H1 (cell line): Measurements from ENCODE around the gene P2RX5. TPM values are rescaled to one million over a fixed set of nuclear protein-coding genes. Genes with fewer than 3 reads are reported as not detected.

Experiments used
- CTCF ChIA-PET: fragments of 300-600 bp; sonication (Branson Sonifier 250); formaldehyde crosslinking; loops from one replicate; lab custom pipeline; 2021; ENCODE audit not compliant: partially characterized antibody; lab: Charles Lee
- POLR2A ChIA-PET: fragments of 300-600 bp; sonication (Branson Sonifier 250); formaldehyde crosslinking; loops from one replicate; lab custom pipeline; 2021; ENCODE audit warnings: inconsistent platforms; ENCODE audit not compliant: partially characterized antibody; lab: Charles Lee
- DNase-seq, 2 experiments: peaks; one replicate each; pipeline versions ENCODE4 v3.0.0 to v3.0.0-alpha.2; 2010 to 2022; ENCODE audit warnings: low spot score in 2 of 2, low read depth in 1 of 2, mixed read lengths in 1 of 2
- FAIRE-seq: peaks from 2 replicates; lab custom pipeline; 2011; peaks lifted over from hg19 to GRCh38; lab: Jason Lieb, UNC
- H2AFZ ChIP-seq: 2 replicates; pipeline ENCODE4 v1.8.1; 2012; ENCODE audit warnings: low read length, inconsistent platforms
- H2AK5ac ChIP-seq: 2 replicates; pipeline ENCODE4 v1.6.1; 2013; ENCODE audit warnings: low read depth, low read length
- H2BK120ac ChIP-seq: replicated peaks from 2 replicates; pipeline ENCODE3; 2013; ENCODE audit warnings: low read depth, low read length, inconsistent platforms
- H2BK12ac ChIP-seq: 2 replicates; pipeline ENCODE4 v1.6.1; 2013; ENCODE audit warnings: low read depth, low read length
- H2BK15ac ChIP-seq: 2 replicates; pipeline ENCODE4 v1.6.1; 2013; ENCODE audit warnings: low read length
- H2BK20ac ChIP-seq: 2 replicates; pipeline ENCODE4 v1.6.1; 2013; ENCODE audit warnings: low read length
- H2BK5ac ChIP-seq: 2 replicates; pipeline ENCODE4 v1.6.1; 2013; ENCODE audit warnings: low read depth, low read length
- H3K14ac ChIP-seq: 2 replicates; pipeline ENCODE4 v1.6.1; 2013; ENCODE audit warnings: inconsistent platforms; ENCODE audit not compliant: insufficient read length
- H3K18ac ChIP-seq: 2 replicates; pipeline ENCODE4 v1.6.1; 2013; ENCODE audit warnings: low read length; ENCODE audit errors: extremely low read depth
- H3K23ac ChIP-seq: 2 replicates; pipeline ENCODE4 v1.6.1; 2013; ENCODE audit warnings: inconsistent platforms; ENCODE audit not compliant: insufficient read length
- H3K23me2 ChIP-seq: 2 replicates; pipeline ENCODE4 v1.6.1; 2013; ENCODE audit warnings: low read depth, low read length
- H3K27ac ChIP-seq: 2 replicates; pipeline ENCODE4 v1.6.1; 2011; ENCODE audit warnings: low read depth, low read length, inconsistent platforms
- H3K27me3 ChIP-seq, 4 experiments: replicated peaks in 1 of 4; 1 replicate in 1 of 4; 2 replicates in 3 of 4; pipeline versions ENCODE4 v1.6.1 to v1.8.1; 2011 to 2013; ENCODE audit warnings: low read length in 3 of 4, mild to moderate bottlenecking in 3 of 4, inconsistent platforms in 2 of 4, mixed read lengths in 2 of 4, moderate library complexity in 1 of 4; ENCODE audit not compliant: control insufficient read depth in 3 of 4, insufficient read depth in 3 of 4; ENCODE audit errors: extremely low read depth in 1 of 4
- H3K36me3 ChIP-seq, 4 experiments: 2 replicates each; pipeline versions ENCODE4 v1.6.1 to v1.8.1; 2011 to 2013; ENCODE audit warnings: mild to moderate bottlenecking in 4 of 4, low read length in 3 of 4, moderate library complexity in 2 of 4, control low read depth in 1 of 4, inconsistent platforms in 1 of 4; ENCODE audit not compliant: insufficient read depth in 4 of 4, control insufficient read depth in 2 of 4
- H3K4ac ChIP-seq: replicated peaks from 2 replicates; pipeline ENCODE3; 2013; ENCODE audit warnings: low read length, low read depth, mixed read lengths, inconsistent platforms; ENCODE audit not compliant: insufficient read length
- H3K4me1 ChIP-seq, 4 experiments: replicated peaks in 1 of 4; 1 replicate in 1 of 4; 2 replicates in 3 of 4; pipeline versions ENCODE4 v1.6.1 to v1.8.1; 2011 to 2013; ENCODE audit warnings: low read length in 3 of 4, inconsistent platforms in 2 of 4, mixed read lengths in 1 of 4; ENCODE audit not compliant: insufficient read depth in 4 of 4, control insufficient read depth in 3 of 4
- H3K4me2 ChIP-seq, 2 experiments: 2 replicates each; pipeline versions ENCODE4 v1.6.1 to v1.8.1; 2011 to 2013; ENCODE audit warnings: low read depth in 2 of 2, low read length in 2 of 2, control low read depth in 1 of 2, inconsistent platforms in 1 of 2, mild to moderate bottlenecking in 1 of 2; ENCODE audit not compliant: insufficient read depth in 1 of 2
- H3K4me3 ChIP-seq, 4 experiments: fragments of 200-600, 300-600 bp in 1 of 4; sonication (generic), shearing (Covaris generic), sonication (Bioruptor Twin) in 1 of 4; 2 replicates each; pipeline versions ENCODE4 v1.5.1 to v1.8.1; 2011 to 2016; ENCODE audit warnings: low read length in 4 of 4, low read depth in 3 of 4, control low read depth in 2 of 4, inconsistent platforms in 2 of 4, mild to moderate bottlenecking in 2 of 4, mixed read lengths in 1 of 4, moderate library complexity in 1 of 4; ENCODE audit not compliant: insufficient read depth in 2 of 4; ENCODE audit errors: extremely low read depth in 1 of 4
- H3K56ac ChIP-seq: replicated peaks from 2 replicates; pipeline ENCODE3; 2013; ENCODE audit warnings: low read depth, mild to moderate bottlenecking, mixed read lengths, low read length, inconsistent platforms; ENCODE audit not compliant: insufficient read length
- H3K79me1 ChIP-seq: 2 replicates; pipeline ENCODE4 v1.6.1; 2013; ENCODE audit warnings: low read depth, low read length, control low read depth
- H3K79me2 ChIP-seq, 2 experiments: 2 replicates each; pipeline versions ENCODE4 v1.6.1 to v1.8.1; 2012 to 2013; ENCODE audit warnings: low read length in 2 of 2, mild to moderate bottlenecking in 2 of 2, inconsistent platforms in 1 of 2; ENCODE audit not compliant: insufficient read depth in 2 of 2, control insufficient read depth in 1 of 2
- H3K9ac ChIP-seq, 4 experiments: replicated peaks in 1 of 4; 1 replicate in 1 of 4; 2 replicates in 3 of 4; pipeline versions ENCODE4 v1.6.1 to v1.8.1; 2011 to 2013; ENCODE audit warnings: low read depth in 3 of 4, low read length in 3 of 4, control low read depth in 2 of 4, mild to moderate bottlenecking in 2 of 4, moderate library complexity in 2 of 4, inconsistent platforms in 1 of 4; ENCODE audit errors: extremely low read depth in 1 of 4
- H3K9me3 ChIP-seq, 2 experiments: 2 replicates each; pipeline versions ENCODE4 v1.6.1 to v1.8.1; 2012 to 2013; ENCODE audit warnings: mild to moderate bottlenecking in 2 of 2, moderate library complexity in 2 of 2, control low read depth in 1 of 2, inconsistent platforms in 1 of 2, low read depth in 1 of 2, low read length in 1 of 2, mixed read lengths in 1 of 2; ENCODE audit not compliant: insufficient read depth in 2 of 2
- H4K20me1 ChIP-seq, 2 experiments: replicated peaks in 1 of 2; 2 replicates each; pipeline versions ENCODE3 to v1.8.1; 2011 to 2013; ENCODE audit warnings: inconsistent platforms in 2 of 2, low read length in 2 of 2, mild to moderate bottlenecking in 1 of 2; ENCODE audit not compliant: insufficient read depth in 2 of 2, control insufficient read depth in 1 of 2
- H4K5ac ChIP-seq: 2 replicates; pipeline ENCODE4 v1.6.1; 2013; ENCODE audit warnings: low read length, low read depth, mixed read lengths, inconsistent platforms; ENCODE audit not compliant: insufficient read length
- H4K8ac ChIP-seq: 2 replicates; pipeline ENCODE4 v1.8.0; 2013; ENCODE audit warnings: mild to moderate bottlenecking, moderate library complexity, low read length, inconsistent platforms; ENCODE audit not compliant: insufficient read depth; ENCODE audit errors: extremely low read depth
- H4K91ac ChIP-seq: replicated peaks from 2 replicates; pipeline ENCODE3; 2013; ENCODE audit warnings: low read length, mixed read lengths, inconsistent platforms; ENCODE audit not compliant: insufficient read length
- GABPA ChIP-seq: IDR thresholded peaks from 2 replicates; pipeline ENCODE4 v1.6.1; 2011; ENCODE audit warnings: mild to moderate bottlenecking, low read length, moderate library complexity, borderline replicate concordance; ENCODE audit not compliant: insufficient read depth
- WGBS, 2 experiments: shearing (Covaris generic) in 1 of 2; methylation state at CpG; one replicate each; pipeline versions ENCODE4 v1.1.6 to v1.1.7; 2013 to 2015; ENCODE audit warnings: low lambda C conversion rate in 2 of 2, mixed read lengths in 2 of 2, inconsistent platforms in 1 of 2, low coverage in 1 of 2, missing lambda C conversion rate in 1 of 2; ENCODE audit not compliant: insufficient replicate concordance in 2 of 2, insufficient coverage in 1 of 2, insufficient read length in 1 of 2; ENCODE audit errors: extremely low coverage in 1 of 2, missing lambda C conversion rate in 1 of 2; 5-methylcytosine and 5-hydroxymethylcytosine counted together
- polyA plus RNA-seq, 7 experiments: library from polyadenylated mRNA; depleted of rRNA in 3 of 7; stranded (reverse) in 5 of 7; unstranded in 2 of 7; fragments of >200 nt in 5 of 7; fragments of 200-250 nt in 2 of 7; gene quantifications; 1 replicate in 5 of 7; 2 replicates in 1 of 7; 4 replicates in 1 of 7; pipeline versions ENCODE4 v1.2.1 to v1.2.3, GENCODE V29; 2011 to 2013; ENCODE audit warnings: missing spikeins in 2 of 7, mixed read lengths in 2 of 7
- total RNA-seq: library from RNA; stranded (reverse); fragmentation: NEBNext Ultra II Directional; extraction: Animal tissue kit (Norgen Biotek cat#: 25700); gene quantifications from 2 replicates; pipeline ENCODE4 v1.2.1, GENCODE V29; 2021

P2RX5 gene
- total and polyA plus RNA-seq, 2 of the 8 experiments (the other 6 are each of a cell fraction or from before 2014, with no cell fraction given), result 12.0 to 15.6 TPM

DNA sequence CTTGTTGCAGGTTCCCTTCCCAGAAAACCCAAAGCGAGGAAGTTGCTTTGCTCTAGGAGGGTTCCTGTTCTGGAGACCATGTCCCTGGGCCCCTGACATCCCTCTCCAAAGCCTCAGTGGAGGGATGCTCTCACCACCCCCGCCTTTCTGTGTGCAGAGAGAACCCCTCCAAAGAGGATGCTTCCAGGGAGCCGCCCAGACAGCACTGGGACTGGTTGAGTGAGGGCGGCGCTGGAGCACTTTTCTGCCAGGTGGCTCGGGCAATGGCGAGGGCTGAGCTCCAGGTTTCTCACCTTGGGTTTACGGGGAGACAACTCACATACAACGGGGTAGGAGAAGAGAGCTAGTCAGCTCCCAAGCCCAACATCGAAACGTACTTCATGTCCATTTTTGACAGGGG lies 20.1 kb downstream of the P2RX5 start:
- H3K79me1 ChIP-seq, result no peaks in the 10 kb centered on the region
- H2AFZ ChIP-seq, result no peak overlapping the region
- no peak overlapping the region for H3K14ac ChIP-seq
- FAIRE-seq (no peak), DNase-seq (no peak)
- CTCF ChIA-PET, result interaction anchor here (1.4 to 4.2 kb wide), 2 partner anchors 15 to 18 kb away, joined by 4 to 29 read pairs; no protein-coding TSS in a partner anchor
- no peak overlapping the region for H3K23ac ChIP-seq
- no peak overlapping the region for H4K91ac ChIP-seq
- no peaks in the 10 kb centered on the region for H3K23me2 ChIP-seq
- peaks cover 0 to 2% (median 0%) of the 10 kb centered on the region in 4 experiments; a peak in 2 of 7 replicates for H3K4me1 ChIP-seq
- 0 out of 7 replicates have a peak, but pooled peaks cover 0 to 2% (median 0%) of the 10 kb centered on the region in 4 experiments for H3K27me3 ChIP-seq
- H2BK15ac ChIP-seq, result no peak overlapping the region
- no peak overlapping the region for H3K4me2 ChIP-seq
- no peak overlapping the region for H3K4me3 ChIP-seq
- H4K8ac ChIP-seq, result no peak overlapping the region
- H2BK5ac ChIP-seq, result no peak overlapping the region
- H3K18ac ChIP-seq, result no peak overlapping the region
- 80% methylated on average over 11 of the region's 11 CpGs; no CpG with 5 or more reads in 1 of the 2 experiments for WGBS, 2 experiments
- H2AK5ac ChIP-seq, result no peak overlapping the region
- H3K9me3 ChIP-seq, result no peaks in the 10 kb centered on the region
- peaks cover 0 to 3% of the 10 kb centered on the region in 2 experiments for H4K20me1 ChIP-seq
- no peak overlapping the region for H3K9ac ChIP-seq
- H3K79me2 ChIP-seq, result no peaks in the 10 kb centered on the region
- no peak overlapping the region for H2BK20ac ChIP-seq
- no peak for TF ChIP-seq GABPA
- no peak overlapping the region for H4K5ac ChIP-seq
- no peak overlapping the region for H3K56ac ChIP-seq
- no peak overlapping the region for H2BK120ac ChIP-seq
- H2BK12ac ChIP-seq, result no peak overlapping the region
- H3K36me3 ChIP-seq, result no peaks in the 10 kb centered on the region; a peak in 1 of 8 replicates
- POLR2A ChIA-PET, result interaction anchor here (1.1 kb wide), 1 partner anchor 9 kb away, joined by 4 read pairs; no protein-coding TSS in a partner anchor
- H3K4ac ChIP-seq, result no peak overlapping the region
- no peak overlapping the region for H3K27ac ChIP-seq
